ENCODE measurements around the gene NUMA1. TPM values are rescaled to one million over a fixed set of nuclear protein-coding genes. Genes with fewer than 3 reads are reported as not detected.
A peak's percentile ranks its signal among the peaks of the same experiment; 100 is the strongest.

The NUMA1 gene
- total RNA-seq, 2 donors from 2014 or later: 130 to 132 TPM

DNA sequence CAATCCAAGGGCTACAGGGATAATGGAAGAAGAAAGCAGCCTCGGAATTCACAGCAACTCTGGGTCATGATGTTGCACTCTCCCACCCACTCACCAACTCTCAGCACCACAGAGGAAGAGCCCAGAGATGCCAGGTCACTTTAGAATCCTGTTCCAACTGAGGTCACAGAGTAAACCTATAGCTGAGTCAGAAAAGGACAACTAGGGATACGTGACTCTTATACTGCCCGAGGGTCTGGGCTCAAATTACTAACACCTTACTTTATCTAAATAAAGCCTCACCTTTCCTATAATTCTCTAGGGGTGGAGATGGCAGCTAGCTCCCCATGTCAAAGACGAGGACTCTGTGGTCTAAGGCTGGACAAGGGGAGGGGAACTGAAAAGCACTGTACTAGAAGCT, 57.0 kb downstream of the NUMA1 start:
- Mint-ChIP-seq H3K9me3 (no peaks in the 10 kb centered on the region), H3K27ac (no peak overlapping the region), H3K27me3 (ENCODE audit: insufficient read depth) (no peaks in the 10 kb centered on the region), H3K4me1 (peaks cover 6% of the 10 kb centered on the region), H3K36me3 (ENCODE audit: low read depth) (peaks cover 71% of the 10 kb centered on the region), H3K4me3 (no peak overlapping the region)
- H3K4me3 ChIP-seq (ENCODE audit: low read length): no peak overlapping the region
- no peaks in the 10 kb centered on the region for H3K4me1 ChIP-seq (ENCODE audit: control insufficient read depth, insufficient read depth, low read length)
- H3K9ac ChIP-seq (ENCODE audit: extremely low read depth, low read length, poor library complexity, severe bottlenecking): no peak overlapping the region
- no peaks in the 10 kb centered on the region for H3K9me3 ChIP-seq (ENCODE audit: control insufficient read depth, low read length)
- TF ChIP-seq, protein P1, sequence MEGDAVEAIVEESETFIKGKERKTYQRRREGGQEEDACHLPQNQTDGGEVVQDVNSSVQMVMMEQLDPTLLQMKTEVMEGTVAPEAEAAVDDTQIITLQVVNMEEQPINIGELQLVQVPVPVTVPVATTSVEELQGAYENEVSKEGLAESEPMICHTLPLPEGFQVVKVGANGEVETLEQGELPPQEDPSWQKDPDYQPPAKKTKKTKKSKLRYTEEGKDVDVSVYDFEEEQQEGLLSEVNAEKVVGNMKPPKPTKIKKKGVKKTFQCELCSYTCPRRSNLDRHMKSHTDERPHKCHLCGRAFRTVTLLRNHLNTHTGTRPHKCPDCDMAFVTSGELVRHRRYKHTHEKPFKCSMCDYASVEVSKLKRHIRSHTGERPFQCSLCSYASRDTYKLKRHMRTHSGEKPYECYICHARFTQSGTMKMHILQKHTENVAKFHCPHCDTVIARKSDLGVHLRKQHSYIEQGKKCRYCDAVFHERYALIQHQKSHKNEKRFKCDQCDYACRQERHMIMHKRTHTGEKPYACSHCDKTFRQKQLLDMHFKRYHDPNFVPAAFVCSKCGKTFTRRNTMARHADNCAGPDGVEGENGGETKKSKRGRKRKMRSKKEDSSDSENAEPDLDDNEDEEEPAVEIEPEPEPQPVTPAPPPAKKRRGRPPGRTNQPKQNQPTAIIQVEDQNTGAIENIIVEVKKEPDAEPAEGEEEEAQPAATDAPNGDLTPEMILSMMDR (conservative IDR thresholded peaks at IDR 0.05): no peak
- H3K27me3 ChIP-seq (ENCODE audit: control insufficient read depth, insufficient read depth, low read length, poor library complexity, severe bottlenecking): no peaks in the 10 kb centered on the region
- H3K36me3 ChIP-seq (ENCODE audit: control insufficient read depth, insufficient read depth, low read length): peaks cover 81% of the 10 kb centered on the region
- 97 to 100% methylated on average over 2 to 4 of the region's 4 CpGs for WGBS, 2 experiments (ENCODE audit: insufficient coverage in 1 of 2, insufficient read length in 1 of 2)
- no peak overlapping the region for H3K27ac ChIP-seq (ENCODE audit: low read depth, low read length)
- no peak for DNase-seq

DNA sequence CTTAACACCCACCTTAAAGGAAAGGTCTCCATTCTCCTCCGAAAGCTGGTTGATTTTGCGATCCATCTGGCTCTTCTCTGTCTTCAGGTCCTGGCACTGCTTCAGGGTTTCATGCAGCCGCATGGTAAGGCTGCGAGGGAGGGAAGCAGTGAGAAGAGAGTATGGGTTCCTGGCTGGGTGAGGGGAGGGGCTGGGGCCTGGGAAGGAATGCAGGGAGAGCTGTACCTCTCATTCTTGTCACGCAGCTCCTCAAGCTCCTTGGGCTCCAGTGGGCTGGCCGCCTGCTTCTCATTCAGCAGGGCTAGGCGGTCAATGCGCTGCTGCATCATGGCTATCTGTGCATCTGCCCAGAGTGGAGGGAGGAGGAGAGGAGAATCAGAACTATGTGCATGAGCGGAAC, 62.2 kb downstream of the NUMA1 start:
- peak overlapping the region; percentile 12 for H3K27ac Mint-ChIP-seq

DNA sequence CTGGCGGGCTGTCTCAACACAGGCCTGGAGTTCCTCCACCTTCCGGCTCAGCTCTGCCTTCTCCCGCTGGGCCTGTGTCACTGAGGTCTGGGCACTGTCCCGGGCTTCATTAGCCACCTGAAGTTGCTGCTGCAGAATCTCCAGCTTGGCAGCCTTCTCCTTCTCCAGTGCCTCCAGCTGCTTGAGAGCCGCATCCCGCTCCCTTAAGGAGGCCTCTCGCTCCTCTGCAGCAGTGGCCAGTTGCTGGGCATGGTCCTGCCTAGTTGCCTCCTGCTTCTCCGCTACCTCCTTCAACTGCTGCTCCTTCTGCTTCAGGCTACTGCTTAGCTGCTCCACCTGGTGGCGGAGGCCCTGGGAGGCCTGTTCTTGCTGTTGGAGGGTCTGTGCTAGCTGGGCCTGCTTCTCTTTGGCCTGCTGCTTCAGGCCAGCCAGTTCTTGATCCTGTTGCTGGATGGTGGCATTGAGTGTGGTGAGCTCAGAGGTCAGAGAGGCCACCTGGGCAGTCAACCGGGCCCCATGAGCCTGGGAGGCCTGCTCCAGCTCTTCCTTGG, 64.8 kb downstream of the NUMA1 start:
- Histone ChIP-seq H3K9ac (ENCODE audit: extremely low read depth, low read length, poor library complexity, severe bottlenecking) (no peak overlapping the region), H3K9me3 (ENCODE audit: control insufficient read depth, low read length) (no peaks in the 10 kb centered on the region), H3K4me3 (ENCODE audit: low read length) (no peak overlapping the region), H3K27ac (ENCODE audit: low read depth, low read length) (no peak overlapping the region), H3K4me1 (ENCODE audit: control insufficient read depth, insufficient read depth, low read length) (no peaks in the 10 kb centered on the region), H3K36me3 (ENCODE audit: control insufficient read depth, insufficient read depth, low read length) (peaks cover 93% of the 10 kb centered on the region), H3K27me3 (ENCODE audit: control insufficient read depth, insufficient read depth, low read length, poor library complexity, severe bottlenecking) (no peaks in the 10 kb centered on the region)
- Mint-ChIP-seq H3K27me3 (ENCODE audit: insufficient read depth) (no peaks in the 10 kb centered on the region), H3K36me3 (ENCODE audit: low read depth) (peaks cover 91% of the 10 kb centered on the region), H3K4me1 (no peaks in the 10 kb centered on the region), H3K9me3 (no peaks in the 10 kb centered on the region), H3K27ac (no peak overlapping the region), H3K4me3 (no peak overlapping the region)
- TF ChIP-seq, protein P1 (conservative IDR thresholded peaks at IDR 0.05): peak; percentile 82
- WGBS, 2 experiments (ENCODE audit: insufficient coverage in 1 of 2, insufficient read length in 1 of 2): 90 to 97% methylated on average over 7 to 10 of the region's 10 CpGs
- peak; percentile 89 for DNase-seq

More for the DNA sequence above, 62.2 kb downstream of the NUMA1 start:
- 98 to 100% methylated on average over 2 to 9 of the region's 9 CpGs for WGBS, 2 experiments (ENCODE audit: insufficient coverage in 1 of 2, insufficient read length in 1 of 2)
- H3K27ac ChIP-seq (ENCODE audit: low read depth, low read length): no peak overlapping the region
- H3K9me3 ChIP-seq (ENCODE audit: control insufficient read depth, low read length): no peaks in the 10 kb centered on the region
- no peaks in the 10 kb centered on the region for H3K27me3 Mint-ChIP-seq (ENCODE audit: insufficient read depth)
- TF ChIP-seq, protein P1 (conservative IDR thresholded peaks at IDR 0.05): no peak
- H3K9me3 Mint-ChIP-seq: no peaks in the 10 kb centered on the region
- no peak for DNase-seq
- no peak overlapping the region for H3K9ac ChIP-seq (ENCODE audit: extremely low read depth, low read length, poor library complexity, severe bottlenecking)
- peaks cover 98% of the 10 kb centered on the region for H3K36me3 ChIP-seq (ENCODE audit: control insufficient read depth, insufficient read depth, low read length)
- no peaks in the 10 kb centered on the region for H3K27me3 ChIP-seq (ENCODE audit: control insufficient read depth, insufficient read depth, low read length, poor library complexity, severe bottlenecking)
- H3K4me3 ChIP-seq (ENCODE audit: low read length): no peak overlapping the region
- no peaks in the 10 kb centered on the region for H3K4me1 Mint-ChIP-seq
- H3K4me1 ChIP-seq (ENCODE audit: control insufficient read depth, insufficient read depth, low read length): no peaks in the 10 kb centered on the region
- peaks cover 91% of the 10 kb centered on the region for H3K36me3 Mint-ChIP-seq (ENCODE audit: low read depth)
- H3K4me3 Mint-ChIP-seq: no peak overlapping the region
